GM13977 (cell line): ENCODE measurements around the gene SNX24.

Experiments used
- DNase-seq: peaks from one replicate; pipeline ENCODE4 v3.0.0; 2012; ENCODE audit warnings: low spot score
- CTCF ChIP-seq: IDR thresholded peaks from 2 replicates; pipeline ENCODE4 v1.5.1; 2012; ENCODE audit warnings: mild to moderate bottlenecking, control low read depth; ENCODE audit not compliant: insufficient read depth; ENCODE audit errors: extremely low read depth, missing control alignments
- in situ Hi-C: fragments of 300-500 bp; cut with MboI; formaldehyde crosslinking; loops from one replicate; pipeline ENCODE4 v1.12.0; 2022; ENCODE audit warnings: low sequenced_read_pairs, low pct_unique_long_range_greater_than_20kb, mixed read lengths, inconsistent platforms; ENCODE audit not compliant: unreplicated experiment

The SNX24 gene

GRCh38 chr5:122864400-122864799 is 19.0 kb downstream of the SNX24 start:
- in situ Hi-C loops = no loop called here
- TF ChIP-seq CTCF = no peak
- DNase-seq = no peak

GRCh38 chr5:122864842-122865241 is 19.4 kb downstream of the SNX24 start:
- in situ Hi-C loops = no loop called here
- no peak for DNase-seq
- no peak for TF ChIP-seq CTCF

- DNase-seq = no peak
- in situ Hi-C loops = no loop called here
- TF ChIP-seq CTCF = no peak
These were observed 24.9 kb downstream of the SNX24 start for GRCh38 chr5:122870219-122870856.

- in situ Hi-C loops = no loop called here
- no peak for TF ChIP-seq CTCF
- DNase-seq = no peak
These were observed 26.2 kb downstream of the SNX24 start for GRCh38 chr5:122871661-122872060.

GRCh38 chr5:122874179-122874875 is 28.9 kb downstream of the SNX24 start:
- in situ Hi-C loops = no loop called here
- TF ChIP-seq CTCF = no peak
- no peak for DNase-seq

GRCh38 chr5:122877518-122877917 is 32.1 kb downstream of the SNX24 start:
- TF ChIP-seq CTCF = no peak
- DNase-seq = no peak
- in situ Hi-C loops = no loop called here
